Activated T-helper 2 cell treated with anti-CD3 and anti-CD28 coated beads, Interferon-gamma antibody, Interleukin-2, Interleukin-4, amounts not matched to agents 10 μg/mL and 5 μg/mL and 100 μg/mL, durations not matched to agents 14 hours and 24 hours and 36 hours (primary cell): Measurements from ENCODE around the gene NR1H4. TPM values are rescaled to one million over a fixed set of nuclear protein-coding genes. Genes with fewer than 3 reads are reported as not detected.
"Not testable (repeated sequence)": the region's sequence is repeated elsewhere in the genome, so short reads cannot be mapped to it uniquely, and the experiment has no call there.

Source experiments
- DNase-seq: peaks from one replicate; pipeline ENCODE4 v3.0.0; 2021; ENCODE audit warnings: low spot score
- H3K27ac Mint-ChIP-seq: one replicate; pipeline ENCODE4 v1.8.0; 2021; ENCODE audit warnings: mixed read lengths
- H3K27me3 Mint-ChIP-seq: one replicate; pipeline ENCODE4 v1.8.0; 2021; ENCODE audit warnings: low read depth, mixed read lengths
- H3K36me3 Mint-ChIP-seq: one replicate; pipeline ENCODE4 v1.8.0; 2021; ENCODE audit warnings: low read depth, mixed read lengths
- H3K4me1 Mint-ChIP-seq: one replicate; pipeline ENCODE4 v1.8.0; 2021; ENCODE audit warnings: low read depth, mixed read lengths
- H3K4me3 Mint-ChIP-seq: one replicate; pipeline ENCODE4 v1.8.0; 2021; ENCODE audit warnings: low read depth, mild to moderate bottlenecking, moderate library complexity, mixed read lengths
- H3K9me3 Mint-ChIP-seq: one replicate; pipeline ENCODE4 v1.8.0; 2021; ENCODE audit warnings: mixed read lengths
- intact Hi-C: fragments of 100-400 bp; cut with micrococcal nuclease; formaldehyde crosslinking; loops from one replicate; pipeline ENCODE4 v1.15.1; 2023
- total RNA-seq: library from RNA; stranded (reverse); gene quantifications from 2 replicates; pipeline ENCODE4 v1.2.3, GENCODE V29; 2022

The NR1H4 gene
- total RNA-seq, 1 donor from 2014 or later = not detected

GRCh38 chr12:100498141-100498540 is 24.5 kb downstream of the NR1H4 start:
- H3K27me3 Mint-ChIP-seq = no peaks in the 10 kb centered on the region
- H3K4me3 Mint-ChIP-seq = no peak overlapping the region
- DNase-seq = no peak

GRCh38 chr12:100499416-100499815 is 25.8 kb downstream of the NR1H4 start:
- DNase-seq = no peak
- H3K36me3 Mint-ChIP-seq = no peaks in the 10 kb centered on the region
- intact Hi-C loops = no loop called here
- no peaks in the 10 kb centered on the region for H3K9me3 Mint-ChIP-seq
- no peaks in the 10 kb centered on the region for H3K4me1 Mint-ChIP-seq
- H3K27me3 Mint-ChIP-seq = no peaks in the 10 kb centered on the region
- no peak overlapping the region for H3K4me3 Mint-ChIP-seq
- H3K27ac Mint-ChIP-seq = no peak overlapping the region

More at GRCh38 chr12:100498141-100498540, 24.5 kb downstream of the NR1H4 start:
- H3K27ac Mint-ChIP-seq = no peak overlapping the region
- H3K9me3 Mint-ChIP-seq = no peaks in the 10 kb centered on the region
- H3K36me3 Mint-ChIP-seq = no peaks in the 10 kb centered on the region
- H3K4me1 Mint-ChIP-seq = no peaks in the 10 kb centered on the region
- intact Hi-C loops = no loop called here

- H3K4me1 Mint-ChIP-seq, intact Hi-C loops, H3K36me3 Mint-ChIP-seq, H3K9me3 Mint-ChIP-seq, H3K27ac Mint-ChIP-seq, DNase-seq, H3K4me3 Mint-ChIP-seq, H3K27me3 Mint-ChIP-seq: not testable (repeated sequence)
Observed at GRCh38 chr12:100502718-100503117, 29.1 kb downstream of the NR1H4 start.

GRCh38 chr12:100503228-100503628 is 29.6 kb downstream of the NR1H4 start:
- Mint-ChIP-seq H3K27me3 (no peaks in the 10 kb centered on the region), H3K4me3 (no peak overlapping the region), H3K9me3 (no peaks in the 10 kb centered on the region), H3K27ac (no peak overlapping the region), H3K4me1 (no peaks in the 10 kb centered on the region), H3K36me3 (no peaks in the 10 kb centered on the region)
- DNase-seq = no peak
- intact Hi-C loops = no loop called here

- no peak overlapping the region for H3K4me3 Mint-ChIP-seq
- H3K36me3 Mint-ChIP-seq = no peaks in the 10 kb centered on the region
- intact Hi-C loops = no loop called here
- H3K27me3 Mint-ChIP-seq = no peaks in the 10 kb centered on the region
- H3K27ac Mint-ChIP-seq = no peak overlapping the region
- DNase-seq = no peak
- no peaks in the 10 kb centered on the region for H3K4me1 Mint-ChIP-seq
- no peaks in the 10 kb centered on the region for H3K9me3 Mint-ChIP-seq
Observed at GRCh38 chr12:100504804-100505203, 31.1 kb downstream of the NR1H4 start.

GRCh38 chr12:100508751-100509150 is 35.1 kb downstream of the NR1H4 start:
- DNase-seq = no peak
- H3K27ac Mint-ChIP-seq = no peak overlapping the region
- H3K27me3 Mint-ChIP-seq = no peaks in the 10 kb centered on the region
- H3K9me3 Mint-ChIP-seq = no peaks in the 10 kb centered on the region
- H3K36me3 Mint-ChIP-seq = no peaks in the 10 kb centered on the region
- no peak overlapping the region for H3K4me3 Mint-ChIP-seq
- H3K4me1 Mint-ChIP-seq = no peaks in the 10 kb centered on the region
- intact Hi-C loops = no loop called here

GRCh38 chr12:100512692-100513091 is 39.0 kb downstream of the NR1H4 start:
- Mint-ChIP-seq H3K27me3 (no peaks in the 10 kb centered on the region), H3K36me3 (no peaks in the 10 kb centered on the region), H3K9me3 (no peaks in the 10 kb centered on the region), H3K4me3 (no peak overlapping the region), H3K27ac (no peak overlapping the region), H3K4me1 (no peaks in the 10 kb centered on the region)
- DNase-seq = no peak
- intact Hi-C loops = no loop called here

GRCh38 chr12:100515968-100516367 is 42.3 kb downstream of the NR1H4 start:
- Mint-ChIP-seq H3K27ac (no peak overlapping the region), H3K9me3 (no peaks in the 10 kb centered on the region), H3K36me3 (no peaks in the 10 kb centered on the region), H3K4me1 (no peaks in the 10 kb centered on the region), H3K27me3 (no peaks in the 10 kb centered on the region), H3K4me3 (no peak overlapping the region)
- DNase-seq = no peak
- intact Hi-C loops = no loop called here

GRCh38 chr12:100518376-100518775 is 44.7 kb downstream of the NR1H4 start:
- Mint-ChIP-seq H3K4me3 (no peak overlapping the region), H3K27me3 (no peaks in the 10 kb centered on the region), H3K36me3 (no peaks in the 10 kb centered on the region), H3K9me3 (no peaks in the 10 kb centered on the region), H3K27ac (no peak overlapping the region), H3K4me1 (no peaks in the 10 kb centered on the region)
- intact Hi-C loops = no loop called here
- no peak for DNase-seq

GRCh38 chr12:100520048-100520769 is 46.5 kb downstream of the NR1H4 start:
- Mint-ChIP-seq H3K9me3 (no peaks in the 10 kb centered on the region), H3K4me3 (no peak overlapping the region), H3K27ac (no peak overlapping the region), H3K27me3 (no peaks in the 10 kb centered on the region), H3K4me1 (no peaks in the 10 kb centered on the region), H3K36me3 (no peaks in the 10 kb centered on the region)
- no peak for DNase-seq
- intact Hi-C loops = no loop called here

- H3K27ac Mint-ChIP-seq = no peak overlapping the region
- no peaks in the 10 kb centered on the region for H3K9me3 Mint-ChIP-seq
- H3K4me3 Mint-ChIP-seq = no peak overlapping the region
- no peaks in the 10 kb centered on the region for H3K36me3 Mint-ChIP-seq
- H3K27me3 Mint-ChIP-seq = no peaks in the 10 kb centered on the region
- intact Hi-C loops = no loop called here
- no peak for DNase-seq
- no peaks in the 10 kb centered on the region for H3K4me1 Mint-ChIP-seq
Observed at GRCh38 chr12:100521958-100522357, 48.3 kb downstream of the NR1H4 start.

- Mint-ChIP-seq H3K27ac (no peak overlapping the region), H3K4me3 (no peak overlapping the region), H3K27me3 (no peaks in the 10 kb centered on the region), H3K36me3 (no peaks in the 10 kb centered on the region), H3K9me3 (no peaks in the 10 kb centered on the region), H3K4me1 (no peaks in the 10 kb centered on the region)
- no peak for DNase-seq
- intact Hi-C loops = no loop called here
Observed at GRCh38 chr12:100528034-100528433, 54.4 kb downstream of the NR1H4 start.

- Mint-ChIP-seq H3K4me3 (no peak overlapping the region), H3K4me1 (no peaks in the 10 kb centered on the region), H3K9me3 (no peaks in the 10 kb centered on the region), H3K27me3 (no peaks in the 10 kb centered on the region), H3K27ac (no peak overlapping the region), H3K36me3 (no peaks in the 10 kb centered on the region)
- intact Hi-C loops = no loop called here
- DNase-seq = no peak
Observed at GRCh38 chr12:100528471-100529127, 54.9 kb downstream of the NR1H4 start.
